ENCODE data around the gene DMBT1. TPM values are rescaled to one million over a fixed set of nuclear protein-coding genes. Genes with fewer than 3 reads are reported as not detected.
A peak's percentile ranks its signal among the peaks of the same experiment; 100 is the strongest.

The DMBT1 gene
- total RNA-seq, 1 experiment from 2014 or later: 4.6 TPM

- Mint-ChIP-seq H3K4me3 (ENCODE audit: low read depth, unreplicated experiment) (no peak overlapping the region), H3K36me3 (ENCODE audit: insufficient read depth, unreplicated experiment) (no peaks in the 10 kb centered on the region), H3K27ac (ENCODE audit: unreplicated experiment) (no peak overlapping the region), H3K27me3 (ENCODE audit: unreplicated experiment) (peaks cover 48% of the 10 kb centered on the region), H3K4me1 (ENCODE audit: low read depth, unreplicated experiment) (no peaks in the 10 kb centered on the region), H3K9me3 (ENCODE audit: low read depth, unreplicated experiment) (no peaks in the 10 kb centered on the region)
- CTCF ChIA-PET: no interaction called here
- BruUV-seq (replicated peaks): no TSS peak
- no peak for TF ChIP-seq CTCF (IDR thresholded peaks at IDR 0.05; ENCODE audit: unreplicated experiment)
- intact Hi-C loops (cut with micrococcal nuclease; ENCODE audit: unreplicated experiment): loop anchor here (1.0 kb wide), 1 partner anchor 54 kb away; no protein-coding TSS in a partner anchor
- DNase-seq: peak; percentile 24
These were observed 88.3 kb downstream of the DMBT1 start for GRCh38 chr10:122648599-122649428.

- peaks cover 50% of the 10 kb centered on the region for H3K27me3 Mint-ChIP-seq (ENCODE audit: unreplicated experiment)
- no peaks in the 10 kb centered on the region for H3K9me3 Mint-ChIP-seq (ENCODE audit: low read depth, unreplicated experiment)
- no peak for DNase-seq
- H3K4me3 Mint-ChIP-seq (ENCODE audit: low read depth, unreplicated experiment): no peak overlapping the region
- no peak overlapping the region for H3K27ac Mint-ChIP-seq (ENCODE audit: unreplicated experiment)
- H3K36me3 Mint-ChIP-seq (ENCODE audit: insufficient read depth, unreplicated experiment): no peaks in the 10 kb centered on the region
- TF ChIP-seq CTCF (IDR thresholded peaks at IDR 0.05; ENCODE audit: unreplicated experiment): no peak
- intact Hi-C loops (cut with micrococcal nuclease; ENCODE audit: unreplicated experiment): no loop called here
- BruUV-seq (replicated peaks): no TSS peak
- no peaks in the 10 kb centered on the region for H3K4me1 Mint-ChIP-seq (ENCODE audit: low read depth, unreplicated experiment)
- CTCF ChIA-PET: no interaction called here
These were observed 89.3 kb downstream of the DMBT1 start for GRCh38 chr10:122649903-122650302.

GRCh38 chr10:122650331-122650730 is 89.8 kb downstream of the DMBT1 start:
- no peaks in the 10 kb centered on the region for H3K36me3 Mint-ChIP-seq (ENCODE audit: insufficient read depth, unreplicated experiment)
- CTCF ChIA-PET: no interaction called here
- H3K4me3 Mint-ChIP-seq (ENCODE audit: low read depth, unreplicated experiment): no peak overlapping the region
- H3K27ac Mint-ChIP-seq (ENCODE audit: unreplicated experiment): no peak overlapping the region
- no peak for DNase-seq
- BruUV-seq (replicated peaks): no TSS peak
- H3K9me3 Mint-ChIP-seq (ENCODE audit: low read depth, unreplicated experiment): no peaks in the 10 kb centered on the region
- intact Hi-C loops (cut with micrococcal nuclease; ENCODE audit: unreplicated experiment): no loop called here
- no peaks in the 10 kb centered on the region for H3K4me1 Mint-ChIP-seq (ENCODE audit: low read depth, unreplicated experiment)
- TF ChIP-seq CTCF (IDR thresholded peaks at IDR 0.05; ENCODE audit: unreplicated experiment): no peak
- peaks cover 50% of the 10 kb centered on the region for H3K27me3 Mint-ChIP-seq (ENCODE audit: unreplicated experiment)

- CTCF ChIA-PET: no interaction called here
- peaks cover 87% of the 10 kb centered on the region for H3K27me3 Mint-ChIP-seq (ENCODE audit: unreplicated experiment)
- intact Hi-C loops (cut with micrococcal nuclease; ENCODE audit: unreplicated experiment): no loop called here
- no peaks in the 10 kb centered on the region for H3K9me3 Mint-ChIP-seq (ENCODE audit: low read depth, unreplicated experiment)
- TF ChIP-seq CTCF (IDR thresholded peaks at IDR 0.05; ENCODE audit: unreplicated experiment): no peak
- no peak overlapping the region for H3K4me3 Mint-ChIP-seq (ENCODE audit: low read depth, unreplicated experiment)
- no peak overlapping the region for H3K27ac Mint-ChIP-seq (ENCODE audit: unreplicated experiment)
- BruUV-seq (replicated peaks): no TSS peak
- H3K36me3 Mint-ChIP-seq (ENCODE audit: insufficient read depth, unreplicated experiment): no peaks in the 10 kb centered on the region
- DNase-seq: no peak
- H3K4me1 Mint-ChIP-seq (ENCODE audit: low read depth, unreplicated experiment): no peaks in the 10 kb centered on the region
These were observed 95.2 kb downstream of the DMBT1 start for GRCh38 chr10:122655524-122656307.

Data from Calu3 (cell line).